ENCODE data around the gene JOSD1.

The JOSD1 gene

GRCh38 chr22:38698407-38699094 is 2.2 kb downstream of the JOSD1 start:
- no peak overlapping the region for H2BK120ac ChIP-seq (ENCODE audit: low read depth, low read length)
- peak overlapping the region; percentile 65 for H3K4me2 ChIP-seq (ENCODE audit: low read length)
- H4K8ac ChIP-seq (ENCODE audit: low read depth, low read length): no peak overlapping the region
- H3K4me3 ChIP-seq (ENCODE audit: low read length): no peak overlapping the region
- no peaks in the 10 kb centered on the region for H3K27me3 ChIP-seq (ENCODE audit: insufficient read depth, low read length, poor library complexity)
- H3K23ac ChIP-seq (ENCODE audit: low read length): no peak overlapping the region
- H2BK5ac ChIP-seq (ENCODE audit: low read length): no peak overlapping the region
- DNase-seq: no peak
- no peak overlapping the region for H2BK15ac ChIP-seq (replicated peaks; ENCODE audit: low read depth)
- WGBS (ENCODE audit: extremely low coverage, insufficient coverage, low lambda C conversion rate): no CpG with 5 or more reads among the region's 13 CpGs
- no peak overlapping the region for H3K18ac ChIP-seq (ENCODE audit: low read length)
- H3K27ac ChIP-seq (ENCODE audit: low read depth, low read length): no peak overlapping the region
- H3K4ac ChIP-seq (ENCODE audit: low read depth, low read length): no peak overlapping the region
- H3K56ac ChIP-seq (ENCODE audit: low read length): peak overlapping the region; percentile 30
- H3K79me1 ChIP-seq (ENCODE audit: low read length): peaks cover 13% of the 10 kb centered on the region
- peak overlapping the region; percentile 35 for H3K9ac ChIP-seq (ENCODE audit: low read length)
- H2AK5ac ChIP-seq (ENCODE audit: low read length): no peak overlapping the region
- H3K4me1 ChIP-seq (ENCODE audit: control insufficient read depth, low read depth, low read length): peaks cover 3% of the 10 kb centered on the region
- no peak overlapping the region for H4K5ac ChIP-seq (ENCODE audit: low read length)
- no peaks in the 10 kb centered on the region for H3K36me3 ChIP-seq (ENCODE audit: control insufficient read depth, insufficient read depth, low read length)
- H3K79me2 ChIP-seq (ENCODE audit: control insufficient read depth, insufficient read depth, low read length): peaks cover 18% of the 10 kb centered on the region

- DNase-seq: peak; percentile 21
- no peak overlapping the region for H4K5ac ChIP-seq (ENCODE audit: low read length)
- no peak overlapping the region for H2BK120ac ChIP-seq (ENCODE audit: low read depth, low read length)
- H3K27ac ChIP-seq (ENCODE audit: low read depth, low read length): no peak overlapping the region
- no peak overlapping the region for H2BK15ac ChIP-seq (replicated peaks; ENCODE audit: low read depth)
- H3K4me1 ChIP-seq (ENCODE audit: control insufficient read depth, low read depth, low read length): peaks cover 3% of the 10 kb centered on the region
- H3K4ac ChIP-seq (ENCODE audit: low read depth, low read length): no peak overlapping the region
- H3K4me2 ChIP-seq (ENCODE audit: low read length): no peak overlapping the region
- WGBS (ENCODE audit: extremely low coverage, insufficient coverage, low lambda C conversion rate): no CpG with 5 or more reads among the region's 8 CpGs
- no peaks in the 10 kb centered on the region for H3K27me3 ChIP-seq (ENCODE audit: insufficient read depth, low read length, poor library complexity)
- peaks cover 16% of the 10 kb centered on the region for H3K79me1 ChIP-seq (ENCODE audit: low read length)
- H3K36me3 ChIP-seq (ENCODE audit: control insufficient read depth, insufficient read depth, low read length): no peaks in the 10 kb centered on the region
- H2BK5ac ChIP-seq (ENCODE audit: low read length): no peak overlapping the region
- no peak overlapping the region for H3K23ac ChIP-seq (ENCODE audit: low read length)
- H2AK5ac ChIP-seq (ENCODE audit: low read length): no peak overlapping the region
- H3K4me3 ChIP-seq (ENCODE audit: low read length): no peak overlapping the region
- H3K79me2 ChIP-seq (ENCODE audit: control insufficient read depth, insufficient read depth, low read length): peaks cover 18% of the 10 kb centered on the region
- H3K18ac ChIP-seq (ENCODE audit: low read length): no peak overlapping the region
- no peak overlapping the region for H3K9ac ChIP-seq (ENCODE audit: low read length)
- peak overlapping the region; percentile 39 for H3K56ac ChIP-seq (ENCODE audit: low read length)
- no peak overlapping the region for H4K8ac ChIP-seq (ENCODE audit: low read depth, low read length)
Observed at GRCh38 chr22:38697425-38698089, 3.2 kb downstream of the JOSD1 start.

GRCh38 chr22:38696606-38697424 is 3.9 kb downstream of the JOSD1 start:
- H2BK120ac ChIP-seq (ENCODE audit: low read depth, low read length): no peak overlapping the region
- H2BK15ac ChIP-seq (replicated peaks; ENCODE audit: low read depth): no peak overlapping the region
- no peak overlapping the region for H3K4me3 ChIP-seq (ENCODE audit: low read length)
- peaks cover 18% of the 10 kb centered on the region for H3K79me2 ChIP-seq (ENCODE audit: control insufficient read depth, insufficient read depth, low read length)
- no peak overlapping the region for H3K18ac ChIP-seq (ENCODE audit: low read length)
- no peaks in the 10 kb centered on the region for H3K36me3 ChIP-seq (ENCODE audit: control insufficient read depth, insufficient read depth, low read length)
- H3K4me2 ChIP-seq (ENCODE audit: low read length): no peak overlapping the region
- WGBS (ENCODE audit: extremely low coverage, insufficient coverage, low lambda C conversion rate): no CpG with 5 or more reads among the region's 3 CpGs
- no peak overlapping the region for H3K23ac ChIP-seq (ENCODE audit: low read length)
- H2BK5ac ChIP-seq (ENCODE audit: low read length): no peak overlapping the region
- H3K56ac ChIP-seq (ENCODE audit: low read length): no peak overlapping the region
- H3K9ac ChIP-seq (ENCODE audit: low read length): no peak overlapping the region
- no peaks in the 10 kb centered on the region for H3K27me3 ChIP-seq (ENCODE audit: insufficient read depth, low read length, poor library complexity)
- no peak overlapping the region for H3K27ac ChIP-seq (ENCODE audit: low read depth, low read length)
- no peak overlapping the region for H3K4ac ChIP-seq (ENCODE audit: low read depth, low read length)
- peak; percentile 41 for DNase-seq
- peaks cover 3% of the 10 kb centered on the region for H3K4me1 ChIP-seq (ENCODE audit: control insufficient read depth, low read depth, low read length)
- peaks cover 16% of the 10 kb centered on the region for H3K79me1 ChIP-seq (ENCODE audit: low read length)
- no peak overlapping the region for H2AK5ac ChIP-seq (ENCODE audit: low read length)
- H4K5ac ChIP-seq (ENCODE audit: low read length): no peak overlapping the region
- no peak overlapping the region for H4K8ac ChIP-seq (ENCODE audit: low read depth, low read length)

- Histone ChIP-seq H3K4me3 (ENCODE audit: low read length) (no peak overlapping the region), H4K5ac (ENCODE audit: low read length) (no peak overlapping the region), H3K56ac (ENCODE audit: low read length) (no peak overlapping the region), H2AK5ac (ENCODE audit: low read length) (no peak overlapping the region), H4K8ac (ENCODE audit: low read depth, low read length) (no peak overlapping the region), H3K4ac (ENCODE audit: low read depth, low read length) (no peak overlapping the region), H2BK120ac (ENCODE audit: low read depth, low read length) (no peak overlapping the region), H3K27ac (ENCODE audit: low read depth, low read length) (no peak overlapping the region), H3K36me3 (ENCODE audit: control insufficient read depth, insufficient read depth, low read length) (no peaks in the 10 kb centered on the region), H3K4me1 (ENCODE audit: control insufficient read depth, low read depth, low read length) (peaks cover 3% of the 10 kb centered on the region), H3K79me1 (ENCODE audit: low read length) (peaks cover 18% of the 10 kb centered on the region), H3K18ac (ENCODE audit: low read length) (no peak overlapping the region), H2BK5ac (ENCODE audit: low read length) (no peak overlapping the region), H2BK15ac (replicated peaks; ENCODE audit: low read depth) (no peak overlapping the region), H3K23ac (ENCODE audit: low read length) (no peak overlapping the region), H3K4me2 (ENCODE audit: low read length) (no peak overlapping the region), H3K9ac (ENCODE audit: low read length) (no peak overlapping the region), H3K27me3 (ENCODE audit: insufficient read depth, low read length, poor library complexity) (no peaks in the 10 kb centered on the region), H3K79me2 (ENCODE audit: control insufficient read depth, insufficient read depth, low read length) (peaks cover 16% of the 10 kb centered on the region)
- DNase-seq: no peak
- WGBS (ENCODE audit: extremely low coverage, insufficient coverage, low lambda C conversion rate): no CpG with 5 or more reads among the region's 3 CpGs
Observed at GRCh38 chr22:38694940-38695339, 5.8 kb downstream of the JOSD1 start.

- WGBS (ENCODE audit: extremely low coverage, insufficient coverage, low lambda C conversion rate): no CpG with 5 or more reads among the region's 2 CpGs
- Histone ChIP-seq H3K36me3 (ENCODE audit: control insufficient read depth, insufficient read depth, low read length) (no peaks in the 10 kb centered on the region), H2BK120ac (ENCODE audit: low read depth, low read length) (no peak overlapping the region), H3K18ac (ENCODE audit: low read length) (no peak overlapping the region), H4K5ac (ENCODE audit: low read length) (no peak overlapping the region), H3K27ac (ENCODE audit: low read depth, low read length) (no peak overlapping the region), H3K9ac (ENCODE audit: low read length) (no peak overlapping the region), H3K4ac (ENCODE audit: low read depth, low read length) (no peak overlapping the region), H2BK5ac (ENCODE audit: low read length) (no peak overlapping the region), H3K79me2 (ENCODE audit: control insufficient read depth, insufficient read depth, low read length) (peaks cover 7% of the 10 kb centered on the region), H2AK5ac (ENCODE audit: low read length) (no peak overlapping the region), H4K8ac (ENCODE audit: low read depth, low read length) (no peak overlapping the region), H3K56ac (ENCODE audit: low read length) (no peak overlapping the region), H3K27me3 (ENCODE audit: insufficient read depth, low read length, poor library complexity) (no peaks in the 10 kb centered on the region), H3K79me1 (ENCODE audit: low read length) (peaks cover 12% of the 10 kb centered on the region), H3K4me3 (ENCODE audit: low read length) (no peak overlapping the region), H3K23ac (ENCODE audit: low read length) (no peak overlapping the region), H3K4me1 (ENCODE audit: control insufficient read depth, low read depth, low read length) (peaks cover under 1% of the 10 kb centered on the region), H3K4me2 (ENCODE audit: low read length) (no peak overlapping the region), H2BK15ac (replicated peaks; ENCODE audit: low read depth) (no peak overlapping the region)
- DNase-seq: no peak
Observed at GRCh38 chr22:38694049-38694448, 6.7 kb downstream of the JOSD1 start.
